Activated naive CD4-positive, alpha-beta T cell treated with anti-CD3 and anti-CD28 coated beads, Interleukin-2, amount 10 ng/mL, durations not matched to agents 7 days and 5 days (primary cell): ENCODE measurements around the gene CLN3.
A peak's percentile ranks its signal among the peaks of the same experiment; 100 is the strongest.
"Not testable (repeated sequence)": the region's sequence is repeated elsewhere in the genome, so short reads cannot be mapped to it uniquely, and the experiment has no call there.

Experiments
- CTCF ChIA-PET: fragments of 350-600 bp; sonication (Branson Sonifier 250); formaldehyde crosslinking; loops from one replicate; lab custom pipeline; 2021; ENCODE audit warnings: antibody characterized with exemption; lab: Charles Lee
- DNase-seq: peaks from one replicate; pipeline ENCODE4 v3.0.0-alpha.2; 2020
- H3K27ac Mint-ChIP-seq: one replicate; pipeline ENCODE4 v1.8.0; 2021; ENCODE audit warnings: mild to moderate bottlenecking, moderate library complexity, mixed read lengths
- H3K27me3 Mint-ChIP-seq: one replicate; pipeline ENCODE4 v1.8.0; 2021; ENCODE audit warnings: mild to moderate bottlenecking, mixed read lengths
- H3K36me3 Mint-ChIP-seq: one replicate; pipeline ENCODE4 v1.8.0; 2021; ENCODE audit warnings: mixed read lengths
- H3K4me1 Mint-ChIP-seq: one replicate; pipeline ENCODE4 v1.8.0; 2021; ENCODE audit warnings: mixed read lengths
- H3K4me3 Mint-ChIP-seq: one replicate; pipeline ENCODE4 v1.8.0; 2021; ENCODE audit warnings: mild to moderate bottlenecking, moderate library complexity, mixed read lengths
- H3K9me3 Mint-ChIP-seq: one replicate; pipeline ENCODE4 v1.8.0; 2021; ENCODE audit warnings: mixed read lengths

Gene CLN3

DNA sequence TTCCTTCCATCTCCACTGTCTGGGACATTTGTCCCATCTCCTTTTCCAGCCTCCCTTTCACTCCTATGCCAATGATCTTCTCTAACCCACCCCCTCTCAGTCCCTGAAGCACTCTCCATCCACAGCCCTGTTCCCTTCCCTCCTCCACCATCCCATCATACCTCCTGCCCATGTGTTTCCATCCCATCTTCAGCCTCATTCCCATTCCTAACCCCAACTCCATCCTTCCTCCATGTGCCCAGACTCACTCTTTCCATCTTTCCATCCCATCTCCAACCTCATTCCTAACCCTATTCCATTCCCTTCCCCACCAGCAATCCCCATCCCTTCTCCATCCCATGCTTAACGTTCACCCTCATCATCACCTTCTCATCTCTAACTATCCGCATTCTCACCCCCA, 10.4 kb upstream of the CLN3 start:
- Mint-ChIP-seq H3K36me3 (peaks cover 13% of the 10 kb centered on the region), H3K4me1 (peaks cover 18% of the 10 kb centered on the region), H3K27ac (no peak overlapping the region), H3K9me3 (no peaks in the 10 kb centered on the region), H3K27me3 (peaks cover 42% of the 10 kb centered on the region), H3K4me3 (no peak overlapping the region)
- DNase-seq = no peak
- CTCF ChIA-PET = no interaction called here

- no peak for DNase-seq
- Mint-ChIP-seq H3K4me3 (no peak overlapping the region), H3K36me3 (peaks cover 21% of the 10 kb centered on the region), H3K27me3 (peaks cover 35% of the 10 kb centered on the region), H3K4me1 (peaks cover 22% of the 10 kb centered on the region), H3K27ac (no peak overlapping the region), H3K9me3 (no peaks in the 10 kb centered on the region)
- CTCF ChIA-PET = no interaction called here
Measured at GRCh38 chr16:28501258-28502232, 9.7 kb upstream of the CLN3 start.

DNA sequence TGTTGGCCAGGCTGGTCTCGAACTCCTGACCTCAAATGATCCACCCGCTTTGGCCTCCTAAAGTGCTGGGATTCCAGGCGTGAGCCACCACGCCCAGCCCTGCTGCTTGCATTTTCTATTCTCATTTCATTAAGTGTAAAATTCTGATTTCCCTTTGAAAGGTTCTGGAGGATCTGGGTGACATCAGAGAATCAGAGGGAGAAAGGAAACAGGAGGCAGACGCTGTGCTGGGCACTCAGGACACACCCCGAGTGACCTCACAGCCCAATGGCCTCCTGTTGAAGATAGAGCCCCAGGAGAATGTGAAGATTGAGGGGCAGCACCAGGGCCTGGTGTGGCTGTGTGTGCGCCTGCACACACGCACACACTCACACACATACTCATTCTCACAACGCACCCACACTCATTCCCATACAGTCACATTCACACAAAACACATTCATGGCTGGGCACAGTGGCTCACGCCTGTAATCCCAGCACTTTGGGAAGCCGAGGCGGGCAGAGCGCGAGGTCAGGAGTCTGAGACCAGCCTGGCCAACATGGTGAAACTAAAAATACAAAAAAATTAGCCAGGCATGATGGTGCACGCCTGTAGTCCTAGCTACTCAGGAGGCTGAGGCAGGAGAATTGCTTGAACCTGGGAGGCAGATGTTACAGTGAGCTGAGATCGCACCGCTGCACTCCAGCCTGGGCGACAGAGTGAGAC, 8.8 kb upstream of the CLN3 start:
- H3K4me1 Mint-ChIP-seq = peaks cover 28% of the 10 kb centered on the region

GRCh38 chr16:28499854-28500253, 8.0 kb upstream of the CLN3 start:
- no peak overlapping the region for H3K4me3 Mint-ChIP-seq
- peaks cover 36% of the 10 kb centered on the region for H3K4me1 Mint-ChIP-seq
- H3K36me3 Mint-ChIP-seq = peaks cover 33% of the 10 kb centered on the region
- H3K27ac Mint-ChIP-seq = peak overlapping the region; percentile 19
- peaks cover 18% of the 10 kb centered on the region for H3K27me3 Mint-ChIP-seq
- DNase-seq = no peak
- CTCF ChIA-PET = interaction anchor here (1.2 kb wide), 1 partner anchor 17 kb away, joined by 3 read pairs; no protein-coding TSS in a partner anchor
- H3K9me3 Mint-ChIP-seq = no peaks in the 10 kb centered on the region

More for the DNA sequence above, 8.8 kb upstream of the CLN3 start:
- CTCF ChIA-PET, H3K9me3 Mint-ChIP-seq, H3K4me3 Mint-ChIP-seq, H3K27ac Mint-ChIP-seq, DNase-seq: not testable (repeated sequence)
- H3K36me3 Mint-ChIP-seq = peaks cover 27% of the 10 kb centered on the region
- H3K27me3 Mint-ChIP-seq = peaks cover 26% of the 10 kb centered on the region

- Mint-ChIP-seq H3K4me1 (peaks cover 46% of the 10 kb centered on the region), H3K4me3 (no peak overlapping the region), H3K27me3 (peaks cover 8% of the 10 kb centered on the region), H3K27ac (no peak overlapping the region), H3K36me3 (peaks cover 36% of the 10 kb centered on the region), H3K9me3 (no peaks in the 10 kb centered on the region)
- CTCF ChIA-PET = interaction anchor here (1.2 kb wide), 1 partner anchor 18 kb away, joined by 3 read pairs; no protein-coding TSS in a partner anchor
- DNase-seq = no peak
Measured at GRCh38 chr16:28498666-28499381, 7.0 kb upstream of the CLN3 start.

DNA sequence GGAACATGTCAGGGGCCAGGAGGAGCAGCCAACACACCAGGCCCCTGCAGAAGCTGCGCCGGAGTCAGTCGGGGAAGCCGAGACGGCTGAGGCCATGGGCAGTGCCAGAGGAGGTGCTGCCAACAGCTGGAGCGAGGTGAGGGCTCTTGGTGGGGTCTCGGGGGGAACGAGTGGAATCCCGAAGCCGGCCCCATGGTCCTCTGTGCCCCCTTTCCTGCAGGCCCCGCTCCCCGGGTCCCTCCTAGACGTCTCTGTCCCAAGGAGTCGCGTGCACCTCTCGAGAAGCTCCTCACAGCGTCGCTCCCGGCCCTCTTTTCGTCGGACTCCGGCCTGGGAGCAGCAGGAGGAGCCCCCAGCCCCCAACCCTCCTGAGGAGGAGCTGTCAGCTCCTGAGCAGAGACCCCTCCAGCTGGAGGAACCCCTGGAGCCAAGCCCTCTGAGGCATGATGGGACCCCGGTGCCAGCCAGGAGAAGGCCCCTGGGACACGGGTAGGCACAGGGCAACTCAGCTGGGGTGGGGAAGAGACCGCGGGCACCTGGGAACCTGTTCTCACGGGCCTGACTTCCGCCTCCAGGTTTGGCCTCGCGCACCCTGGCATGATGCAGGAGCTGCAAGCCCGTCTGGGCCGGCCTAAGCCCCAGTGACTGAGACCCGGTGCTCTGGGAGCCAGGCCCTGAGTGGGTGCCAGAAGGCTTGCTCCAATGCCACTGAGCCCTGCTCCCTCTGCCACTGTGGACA, 6.2 kb upstream of the CLN3 start:
- no peaks in the 10 kb centered on the region for H3K9me3 Mint-ChIP-seq
- peaks cover 54% of the 10 kb centered on the region for H3K4me1 Mint-ChIP-seq
- peaks cover 36% of the 10 kb centered on the region for H3K36me3 Mint-ChIP-seq
- DNase-seq = no peak
- H3K27ac Mint-ChIP-seq = peak overlapping the region; percentile 77
- H3K27me3 Mint-ChIP-seq = no peaks in the 10 kb centered on the region
- CTCF ChIA-PET = interaction anchor here (1.3 kb wide), 1 partner anchor 9 kb away, joined by 3 read pairs; no protein-coding TSS in a partner anchor
- H3K4me3 Mint-ChIP-seq = no peak overlapping the region

DNA sequence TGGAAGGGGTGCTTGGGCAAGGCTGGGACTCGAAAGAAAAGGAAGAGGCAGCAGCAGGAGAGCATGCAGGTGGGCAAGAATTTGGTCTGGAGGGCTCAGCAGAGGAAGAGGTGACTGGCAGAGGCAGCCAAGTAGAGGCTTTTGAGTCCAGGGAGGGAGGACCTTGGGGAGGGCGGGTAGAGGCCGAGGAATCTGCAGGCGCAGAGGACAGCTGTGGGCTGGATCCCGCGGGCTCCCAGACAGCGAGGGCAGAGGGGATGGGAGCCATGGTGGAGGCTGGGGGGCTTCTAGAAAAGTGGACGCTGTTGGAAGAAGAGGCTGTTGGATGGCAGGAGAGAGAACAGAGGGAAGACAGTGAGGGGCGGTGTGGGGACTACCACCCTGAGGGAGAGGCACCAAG, 5.5 kb upstream of the CLN3 start:
- Mint-ChIP-seq H3K27me3 (no peaks in the 10 kb centered on the region), H3K36me3 (peaks cover 36% of the 10 kb centered on the region), H3K4me3 (peak overlapping the region; percentile 10), H3K27ac (peak overlapping the region; percentile 77), H3K4me1 (peaks cover 58% of the 10 kb centered on the region), H3K9me3 (no peaks in the 10 kb centered on the region)
- CTCF ChIA-PET = interaction anchor here (1.3 kb wide), 1 partner anchor 9 kb away, joined by 3 read pairs; no protein-coding TSS in a partner anchor
- DNase-seq = no peak

GRCh38 chr16:28496844-28497243, 5.0 kb upstream of the CLN3 start:
- no peak for DNase-seq
- CTCF ChIA-PET = interaction anchor here (1.3 kb wide), 1 partner anchor 8 kb away, joined by 3 read pairs; no protein-coding TSS in a partner anchor
- peaks cover 38% of the 10 kb centered on the region for H3K36me3 Mint-ChIP-seq
- H3K9me3 Mint-ChIP-seq = no peaks in the 10 kb centered on the region
- peaks cover 63% of the 10 kb centered on the region for H3K4me1 Mint-ChIP-seq
- peaks cover 3% of the 10 kb centered on the region for H3K27me3 Mint-ChIP-seq
- H3K27ac Mint-ChIP-seq = peak overlapping the region; percentile 100
- no peak overlapping the region for H3K4me3 Mint-ChIP-seq

- no peak for DNase-seq
- CTCF ChIA-PET = interaction anchor here (1.3 kb wide), 1 partner anchor 7 kb away, joined by 3 read pairs; no protein-coding TSS in a partner anchor
- Mint-ChIP-seq H3K27ac (peak overlapping the region; percentile 100), H3K9me3 (no peaks in the 10 kb centered on the region), H3K4me3 (peak overlapping the region; percentile 91), H3K36me3 (peaks cover 42% of the 10 kb centered on the region), H3K4me1 (peaks cover 68% of the 10 kb centered on the region), H3K27me3 (peaks cover 3% of the 10 kb centered on the region)
Measured at GRCh38 chr16:28495795-28496749, 4.2 kb upstream of the CLN3 start.

GRCh38 chr16:28495098-28495793, 3.4 kb upstream of the CLN3 start:
- peak overlapping the region; percentile 91 for H3K4me3 Mint-ChIP-seq
- CTCF ChIA-PET = interaction anchor here (1.3 kb wide), 1 partner anchor 29 kb away, joined by 4 read pairs; no protein-coding TSS in a partner anchor
- peak; percentile 25 for DNase-seq
- peaks cover 40% of the 10 kb centered on the region for H3K36me3 Mint-ChIP-seq
- peaks cover 3% of the 10 kb centered on the region for H3K27me3 Mint-ChIP-seq
- H3K27ac Mint-ChIP-seq = peak overlapping the region; percentile 100
- no peaks in the 10 kb centered on the region for H3K9me3 Mint-ChIP-seq
- peaks cover 66% of the 10 kb centered on the region for H3K4me1 Mint-ChIP-seq

- Mint-ChIP-seq H3K9me3 (no peaks in the 10 kb centered on the region), H3K27ac (peak within 1 kb of the TSS; percentile 100), H3K36me3 (peaks cover 39% of the 10 kb centered on the region), H3K27me3 (peaks cover 3% of the 10 kb centered on the region), H3K4me3 (peak within 1 kb of the TSS; percentile 91), H3K4me1 (peaks cover 67% of the 10 kb centered on the region)
- CTCF ChIA-PET = interaction anchor here (1.1 to 1.3 kb wide), 3 partner anchors 9 to 30 kb away, joined by 3 to 4 read pairs (median 4); no protein-coding TSS in a partner anchor
- peak; percentile 92 for DNase-seq
Measured at GRCh38 chr16:28494121-28494851, 2.4 kb upstream of the CLN3 start, which contains the start of gene APOBR. TSS of gene APOBR (plus strand) at chr16:28494643. CDS start at chr16:28494682, 39 bp downstream.
